Naive B cell (primary cell): ENCODE measurements around the gene SPATA32. TPM values are rescaled to one million over a fixed set of nuclear protein-coding genes. Genes with fewer than 3 reads are reported as not detected.

Source experiments
- ATAC-seq, 2 donors: fragments of 150-1000 bp; cut with Tn5 transposase; 2 replicates each; pipeline ENCODE4 v1.10.0; 2021; ENCODE audit warnings: low read depth in 2 of 2, mild to moderate bottlenecking in 2 of 2, moderate library complexity in 2 of 2
- DNase-seq: peaks from one replicate; pipeline ENCODE4 v3.0.0; 2022
- H3K27ac Mint-ChIP-seq, 6 donors: one replicate each; pipeline ENCODE4 v1.8.0; 2020 to 2022; ENCODE audit warnings: mild to moderate bottlenecking in 6 of 6, mixed read lengths in 6 of 6, moderate library complexity in 5 of 6, inconsistent platforms in 2 of 6
- H3K27me3 Mint-ChIP-seq, 3 donors: one replicate each; pipeline ENCODE4 v1.8.0; 2021 to 2022; ENCODE audit warnings: mixed read lengths in 3 of 3, mild to moderate bottlenecking in 1 of 3
- H3K36me3 Mint-ChIP-seq, 2 donors: one replicate each; pipeline ENCODE4 v1.8.0; 2020 to 2022; ENCODE audit warnings: mixed read lengths in 2 of 2, inconsistent platforms in 1 of 2, mild to moderate bottlenecking in 1 of 2
- H3K4me1 Mint-ChIP-seq, 3 donors: one replicate each; pipeline ENCODE4 v1.8.0; 2020 to 2022; ENCODE audit warnings: mixed read lengths in 3 of 3, inconsistent platforms in 1 of 3, mild to moderate bottlenecking in 1 of 3, moderate library complexity in 1 of 3
- H3K4me3 Mint-ChIP-seq, 8 donors: one replicate each; pipeline ENCODE4 v1.8.0; 2020 to 2022; ENCODE audit warnings: mild to moderate bottlenecking in 8 of 8, mixed read lengths in 8 of 8, moderate library complexity in 8 of 8, inconsistent platforms in 2 of 8
- H3K9me3 Mint-ChIP-seq, 7 donors: one replicate each; pipeline ENCODE4 v1.8.0; 2020 to 2022; ENCODE audit warnings: mixed read lengths in 7 of 7, mild to moderate bottlenecking in 5 of 7, inconsistent platforms in 2 of 7, moderate library complexity in 1 of 7
- polyA plus RNA-seq, 6 donors: library from polyadenylated mRNA; unstranded; fragments of 300-500 nt; fragmentation: Illumina TruSeq; gene quantifications; one replicate each; pipeline ENCODE4 v1.2.3, GENCODE V29; 2021; ENCODE audit warnings: low read depth in 6 of 6

The SPATA32 gene
- polyA plus RNA-seq, 6 donors from 2014 or later = 0.16 to 4.6 (median 0.31) TPM; not detected in 1

DNA sequence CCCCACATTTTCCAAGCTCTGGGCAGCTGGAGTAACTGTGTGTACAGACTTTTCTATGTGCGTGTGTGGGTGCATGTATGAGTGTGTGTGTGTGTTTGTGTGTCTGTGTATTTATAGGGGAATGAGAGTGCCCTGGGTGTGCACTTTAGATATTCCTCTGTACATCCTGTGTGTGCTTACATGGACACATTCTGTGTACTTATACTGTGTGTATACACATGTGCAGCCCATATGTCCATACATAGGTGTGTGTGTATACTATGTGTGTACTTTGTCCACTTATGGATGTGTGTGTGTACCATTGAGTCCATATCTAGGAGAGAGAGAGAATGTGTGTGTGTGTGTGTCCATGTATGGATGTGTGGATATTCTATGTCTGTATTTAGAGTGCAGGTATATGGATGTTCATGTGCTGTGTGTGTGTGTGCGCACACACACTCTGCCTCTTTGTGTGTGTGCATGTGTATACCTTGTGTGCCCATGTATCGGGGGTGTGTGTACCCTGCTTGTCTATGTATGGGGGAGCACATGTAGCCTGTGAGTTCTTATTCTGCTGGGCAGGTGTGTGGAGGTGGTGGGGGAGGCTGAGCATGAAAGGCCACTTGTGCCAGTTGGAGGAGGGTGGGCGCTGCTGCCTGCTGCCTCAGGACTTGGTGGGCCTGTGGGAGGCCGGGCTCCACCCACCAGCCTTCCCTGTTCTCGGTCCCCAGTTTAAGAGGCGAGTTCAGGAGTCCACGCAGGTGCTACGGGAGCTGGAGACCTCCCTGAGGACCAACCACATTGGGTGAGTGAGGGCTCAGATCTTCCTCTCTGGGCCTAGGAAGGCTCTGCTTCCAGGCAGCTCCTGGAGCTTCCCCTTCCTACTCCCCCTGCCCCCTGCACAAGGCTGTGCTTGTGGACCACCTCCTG is 29.1 kb downstream of the SPATA32 start:
- Mint-ChIP-seq H3K9me3 (no peaks in the 10 kb centered on the region), H3K4me3 (peak overlapping the region in 2 of 8 donors; percentile 8 to 28), H3K4me1 (peaks cover 50 to 79% (median 73%) of the 10 kb centered on the region in 3 donors), H3K27ac (peak overlapping the region in 5 of 6 donors; percentile 34 to 100 (median 91)), H3K36me3 (peaks cover 1 to 17% of the 10 kb centered on the region in 2 donors), H3K27me3 (no peaks in the 10 kb centered on the region)
- DNase-seq = no peak
- ATAC-seq = no peak

- no peak for DNase-seq
These were observed 30.3 kb downstream of the SPATA32 start for GRCh38 chr17:45231481-45232116.

DNA sequence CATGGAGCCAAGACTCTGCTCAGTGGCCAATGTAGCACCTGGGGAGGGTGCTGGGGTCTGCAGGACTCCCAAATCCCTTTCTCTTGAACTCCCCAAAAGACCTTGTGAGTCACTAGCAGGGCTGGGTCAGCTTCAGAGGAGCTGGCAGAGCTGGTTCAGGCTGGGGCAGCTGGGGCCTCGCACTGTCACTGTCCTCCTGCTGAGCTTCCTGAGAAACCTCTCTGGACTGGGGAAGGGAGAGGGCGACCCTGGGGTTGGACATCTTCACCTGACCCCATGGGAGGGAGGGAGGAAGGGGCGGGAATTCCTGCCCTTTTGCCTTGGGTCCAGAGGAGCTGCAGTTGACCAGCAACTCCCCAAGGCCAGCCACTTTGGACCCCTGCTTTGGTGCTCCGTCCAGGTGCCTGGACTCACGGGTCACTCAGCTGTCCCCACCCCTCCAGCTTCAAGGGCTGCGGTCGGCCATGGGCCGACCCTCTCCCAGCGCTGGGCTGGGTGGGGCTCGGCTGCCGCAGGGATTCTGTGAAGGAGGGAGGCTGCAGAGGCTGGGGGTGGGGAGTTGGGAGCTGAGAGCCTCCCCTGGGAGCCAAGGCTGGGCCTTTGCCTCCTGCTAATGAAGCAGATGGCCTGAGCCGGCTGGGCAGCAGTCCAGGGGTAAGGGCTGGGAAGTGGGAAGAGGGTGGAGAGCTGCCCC is 31.0 kb downstream of the SPATA32 start:
- Mint-ChIP-seq H3K4me1 (peaks cover 65 to 97% (median 89%) of the 10 kb centered on the region in 3 donors), H3K27me3 (no peaks in the 10 kb centered on the region), H3K36me3 (peaks cover 0 to 7% of the 10 kb centered on the region in 2 donors), H3K27ac (peak overlapping the region; percentile 22 to 100 (median 100)), H3K4me3 (peak overlapping the region in 5 of 8 donors; percentile 23 to 96 (median 51)), H3K9me3 (no peaks in the 10 kb centered on the region)
- DNase-seq = no peak
- ATAC-seq = no peak

More at GRCh38 chr17:45231481-45232116, 30.3 kb downstream of the SPATA32 start:
- H3K9me3 Mint-ChIP-seq = no peaks in the 10 kb centered on the region
- H3K4me3 Mint-ChIP-seq = no peak overlapping the region
- ATAC-seq = no peak
- peaks cover 0 to 7% of the 10 kb centered on the region in 2 donors for H3K36me3 Mint-ChIP-seq
- peaks cover 59 to 91% (median 83%) of the 10 kb centered on the region in 3 donors for H3K4me1 Mint-ChIP-seq
- H3K27me3 Mint-ChIP-seq = no peaks in the 10 kb centered on the region
- peak overlapping the region in 5 of 6 donors; percentile 44 to 100 (median 91) for H3K27ac Mint-ChIP-seq

DNA sequence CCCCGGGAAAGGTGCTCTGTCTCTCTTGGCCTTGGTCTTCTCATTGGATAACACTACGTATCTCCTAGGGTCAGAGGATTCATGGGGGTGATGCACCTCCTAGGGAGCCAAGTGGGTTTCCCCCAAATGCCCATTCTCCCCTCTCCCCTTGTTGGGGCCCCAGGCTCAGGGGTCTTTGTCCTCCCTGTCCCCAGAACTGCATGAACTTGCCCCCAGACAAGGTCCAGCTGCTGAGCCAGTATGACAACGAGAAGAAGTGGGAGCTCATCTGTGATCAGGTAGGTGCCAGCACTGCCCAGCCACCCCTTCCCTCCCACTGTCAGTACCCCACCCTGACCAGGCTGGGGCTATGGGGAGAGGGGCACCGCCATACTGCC is 31.5 kb downstream of the SPATA32 start:
- H3K27me3 Mint-ChIP-seq = no peaks in the 10 kb centered on the region
- peak overlapping the region in 5 of 8 donors; percentile 23 to 96 (median 69) for H3K4me3 Mint-ChIP-seq
- peak overlapping the region; percentile 99 to 100 (median 100) for H3K27ac Mint-ChIP-seq
- DNase-seq (no peak), ATAC-seq (no peak)
- H3K9me3 Mint-ChIP-seq = no peaks in the 10 kb centered on the region
- H3K36me3 Mint-ChIP-seq = peaks cover 0 to 7% of the 10 kb centered on the region in 2 donors
- peaks cover 66 to 97% (median 89%) of the 10 kb centered on the region in 3 donors for H3K4me1 Mint-ChIP-seq

- Mint-ChIP-seq H3K36me3 (peaks cover 0 to 7% of the 10 kb centered on the region in 2 donors), H3K27me3 (no peaks in the 10 kb centered on the region), H3K27ac (peak overlapping the region; percentile 99 to 100 (median 100)), H3K9me3 (no peaks in the 10 kb centered on the region), H3K4me3 (peak overlapping the region in 7 of 8 donors; percentile 83 to 99 (median 96)), H3K4me1 (peaks cover 66 to 97% (median 89%) of the 10 kb centered on the region in 3 donors)
- peak in 1 of 2 donors; percentile 1 for ATAC-seq
- no peak for DNase-seq
These were observed 32.0 kb downstream of the SPATA32 start for GRCh38 chr17:45229681-45230409.

DNA sequence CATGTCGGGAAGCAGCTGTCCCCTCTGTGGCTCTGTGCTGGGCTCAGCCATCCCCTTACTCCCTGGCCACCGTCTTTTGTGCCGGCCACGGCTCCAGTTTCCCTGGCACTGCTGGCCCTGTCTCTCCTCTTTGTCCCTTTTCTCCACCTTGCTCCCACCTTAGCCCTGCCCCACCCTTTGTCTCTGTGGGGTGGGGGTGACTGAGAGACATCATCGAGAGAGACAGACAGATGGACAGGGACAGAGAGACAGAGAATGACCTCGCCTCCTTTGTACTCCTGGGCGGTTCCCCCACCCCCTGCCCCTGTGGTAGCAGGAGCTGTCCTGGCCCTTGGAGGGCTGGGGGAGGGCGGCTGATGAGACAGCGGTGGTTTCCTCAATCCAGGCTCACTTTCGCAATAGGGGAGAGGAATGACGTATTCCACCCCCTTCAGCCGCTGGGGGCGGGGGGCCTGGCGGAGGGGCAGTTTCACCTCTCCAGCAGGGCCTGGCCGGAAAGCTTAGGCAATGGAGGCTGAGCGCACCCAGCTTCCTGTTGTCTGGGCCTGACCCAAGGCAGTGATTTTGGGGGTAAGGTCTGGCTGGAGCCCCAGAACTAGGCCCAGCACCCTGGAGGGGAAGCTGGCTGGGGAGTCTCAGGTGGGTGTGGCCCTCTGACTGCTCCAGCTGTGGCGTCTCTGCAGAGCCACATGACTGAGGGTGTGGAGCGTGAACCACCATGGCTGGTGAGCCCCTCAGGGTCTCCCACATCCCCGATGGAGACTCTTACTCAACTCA is 32.9 kb downstream of the SPATA32 start:
- peak; percentile 96 for DNase-seq
- Mint-ChIP-seq H3K27me3 (no peaks in the 10 kb centered on the region), H3K36me3 (peaks cover 0 to 7% of the 10 kb centered on the region in 2 donors), H3K9me3 (no peaks in the 10 kb centered on the region), H3K4me3 (peak overlapping the region; percentile 81 to 99 (median 92)), H3K4me1 (peaks cover 68 to 98% (median 90%) of the 10 kb centered on the region in 3 donors), H3K27ac (peak overlapping the region; percentile 99 to 100 (median 100))
- ATAC-seq = peak; percentile 62 to 64

GRCh38 chr17:45227926-45228762 is 33.8 kb downstream of the SPATA32 start:
- Mint-ChIP-seq H3K4me3 (peak overlapping the region; percentile 83 to 99 (median 97)), H3K36me3 (peaks cover 0 to 7% of the 10 kb centered on the region in 2 donors), H3K4me1 (peaks cover 71 to 98% (median 91%) of the 10 kb centered on the region in 3 donors), H3K9me3 (no peaks in the 10 kb centered on the region), H3K27me3 (no peaks in the 10 kb centered on the region), H3K27ac (peak overlapping the region; percentile 99 to 100 (median 100))
- no peak for ATAC-seq
- DNase-seq = no peak

GRCh38 chr17:45227101-45227925 is 34.6 kb downstream of the SPATA32 start:
- Mint-ChIP-seq H3K36me3 (peaks cover 0 to 7% of the 10 kb centered on the region in 2 donors), H3K9me3 (no peaks in the 10 kb centered on the region), H3K4me1 (peaks cover 72 to 99% (median 92%) of the 10 kb centered on the region in 3 donors), H3K27me3 (no peaks in the 10 kb centered on the region), H3K27ac (peak overlapping the region; percentile 99 to 100 (median 100)), H3K4me3 (peak overlapping the region; percentile 96 to 99 (median 98))
- ATAC-seq = peak in 1 of 2 donors; percentile 2
- peak; percentile 57 for DNase-seq

GRCh38 chr17:45226576-45226975 is 35.3 kb downstream of the SPATA32 start:
- peak overlapping the region; percentile 96 to 99 (median 98) for H3K4me3 Mint-ChIP-seq
- H3K9me3 Mint-ChIP-seq = no peaks in the 10 kb centered on the region
- no peak for ATAC-seq
- no peak for DNase-seq
- H3K27ac Mint-ChIP-seq = peak overlapping the region; percentile 99 to 100 (median 100)
- peaks cover 66 to 92% (median 84%) of the 10 kb centered on the region in 3 donors for H3K4me1 Mint-ChIP-seq
- peaks cover 0 to 7% of the 10 kb centered on the region in 2 donors for H3K36me3 Mint-ChIP-seq
- no peaks in the 10 kb centered on the region for H3K27me3 Mint-ChIP-seq

DNA sequence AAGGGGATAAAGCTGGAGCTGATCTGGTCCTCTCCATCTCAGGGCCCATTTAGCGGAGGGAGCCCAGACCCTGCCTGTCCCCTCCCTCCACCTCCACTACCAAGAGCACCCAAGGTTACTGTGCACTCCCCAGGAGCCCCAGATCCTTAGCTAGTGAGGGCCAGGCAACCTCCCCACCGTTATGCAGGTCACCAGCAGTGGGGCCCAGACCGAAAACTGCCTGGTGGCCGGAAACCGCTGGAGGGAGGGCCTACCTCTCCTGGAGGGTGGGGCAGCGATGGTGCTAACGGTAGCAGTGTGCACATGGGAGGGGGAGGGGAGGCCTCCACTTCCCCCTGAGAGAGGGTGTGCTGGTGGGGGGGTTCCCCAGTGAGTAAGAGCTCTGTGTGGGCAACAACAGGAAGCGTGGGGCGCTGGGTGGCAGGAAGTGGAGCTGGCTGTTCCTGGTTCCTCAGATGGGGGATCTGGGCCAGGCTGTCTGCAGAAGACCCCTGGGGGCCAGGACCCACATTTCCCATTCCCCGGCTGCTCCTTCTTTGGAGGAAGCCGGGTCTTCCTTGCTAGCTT is 35.8 kb downstream of the SPATA32 start:
- DNase-seq (peak; percentile 96), ATAC-seq (peak; percentile 54 to 64)
- Mint-ChIP-seq H3K4me1 (peaks cover 69 to 90% (median 81%) of the 10 kb centered on the region in 3 donors), H3K27ac (peak overlapping the region; percentile 99 to 100 (median 100)), H3K27me3 (no peaks in the 10 kb centered on the region), H3K4me3 (peak overlapping the region; percentile 96 to 99 (median 98)), H3K36me3 (peaks cover 0 to 7% of the 10 kb centered on the region in 2 donors), H3K9me3 (no peaks in the 10 kb centered on the region)
